BE2C (cell line): ENCODE measurements around the gene HES7.

ENCODE experiments used
- DNase-seq: peaks from one replicate; pipeline ENCODE4 v3.0.0-alpha.2; 2020
- H3K27me3 ChIP-seq: fragments of 250-450 bp; sonication (Bioruptor Pico); 2 replicates; pipeline ENCODE4 v1.5.1; 2020; ENCODE audit warnings: mild to moderate bottlenecking
- H3K36me3 ChIP-seq: fragments of 250-450 bp; sonication (Bioruptor Pico); 2 replicates; pipeline ENCODE4 v1.5.1; 2020; ENCODE audit warnings: mild to moderate bottlenecking
- H3K4me1 ChIP-seq: fragments of 250-450 bp; sonication (Bioruptor Pico); 2 replicates; pipeline ENCODE4 v1.5.1; 2020
- H3K4me3 ChIP-seq: 2 replicates; pipeline ENCODE4 v1.5.1; 2011; ENCODE audit warnings: low read depth, low read length
- H3K9me3 ChIP-seq: fragments of 250-450 bp; sonication (Bioruptor Pico); 2 replicates; pipeline ENCODE4 v1.5.1; 2020
- TF ChIP-seq, protein P1 (sequence below): IDR thresholded peaks from 2 replicates; pipeline ENCODE4 v1.5.1; 2012; ENCODE audit warnings: mild to moderate bottlenecking, low read depth, low read length

Gene HES7

DNA sequence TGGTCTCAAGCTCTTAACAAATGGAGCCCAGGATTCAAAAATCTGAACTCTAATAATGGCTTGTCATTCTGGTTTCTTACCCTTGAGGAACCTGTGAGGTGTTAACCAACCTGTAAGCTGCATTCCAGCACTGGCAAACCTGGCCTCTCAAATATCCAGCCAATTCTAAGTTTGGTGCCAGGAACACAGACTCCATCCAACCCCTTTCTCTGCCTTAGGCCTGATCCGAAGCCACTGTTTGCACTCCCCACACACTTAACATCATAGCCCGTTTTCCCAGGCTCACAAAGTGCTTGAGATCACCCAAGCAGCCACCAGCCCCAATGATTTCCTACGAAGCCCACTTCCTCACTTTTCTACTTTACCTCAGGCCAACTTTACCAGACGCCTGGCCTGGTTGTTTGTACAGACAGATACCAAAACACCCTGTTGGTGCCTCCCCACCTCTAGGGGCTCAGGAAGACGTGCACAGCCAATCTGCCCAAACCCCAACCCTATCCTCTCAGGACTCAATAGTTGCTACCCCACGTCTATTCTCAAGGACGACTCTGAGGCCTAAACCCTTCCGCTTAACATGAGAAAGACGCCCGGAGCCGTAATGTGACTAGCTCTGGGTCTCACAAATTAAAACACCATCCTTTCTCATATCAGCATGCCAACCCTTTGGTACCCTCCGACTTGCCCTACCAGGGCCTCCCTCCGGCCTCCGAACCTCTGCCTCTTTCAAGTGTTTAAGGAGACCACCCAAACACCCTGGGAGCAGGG is 31.5 kb upstream of the HES7 start:
- Histone ChIP-seq H3K9me3 (no peaks in the 10 kb centered on the region), H3K27me3 (no peaks in the 10 kb centered on the region), H3K36me3 (peaks cover 6% of the 10 kb centered on the region; the same call in 1 of the 2 replicates), H3K4me3 (peak overlapping the region; percentile 61), H3K4me1 (peaks cover 9% of the 10 kb centered on the region; the same call in 1 of the 2 replicates)
- DNase-seq, result no peak
- TF ChIP-seq, protein P1, sequence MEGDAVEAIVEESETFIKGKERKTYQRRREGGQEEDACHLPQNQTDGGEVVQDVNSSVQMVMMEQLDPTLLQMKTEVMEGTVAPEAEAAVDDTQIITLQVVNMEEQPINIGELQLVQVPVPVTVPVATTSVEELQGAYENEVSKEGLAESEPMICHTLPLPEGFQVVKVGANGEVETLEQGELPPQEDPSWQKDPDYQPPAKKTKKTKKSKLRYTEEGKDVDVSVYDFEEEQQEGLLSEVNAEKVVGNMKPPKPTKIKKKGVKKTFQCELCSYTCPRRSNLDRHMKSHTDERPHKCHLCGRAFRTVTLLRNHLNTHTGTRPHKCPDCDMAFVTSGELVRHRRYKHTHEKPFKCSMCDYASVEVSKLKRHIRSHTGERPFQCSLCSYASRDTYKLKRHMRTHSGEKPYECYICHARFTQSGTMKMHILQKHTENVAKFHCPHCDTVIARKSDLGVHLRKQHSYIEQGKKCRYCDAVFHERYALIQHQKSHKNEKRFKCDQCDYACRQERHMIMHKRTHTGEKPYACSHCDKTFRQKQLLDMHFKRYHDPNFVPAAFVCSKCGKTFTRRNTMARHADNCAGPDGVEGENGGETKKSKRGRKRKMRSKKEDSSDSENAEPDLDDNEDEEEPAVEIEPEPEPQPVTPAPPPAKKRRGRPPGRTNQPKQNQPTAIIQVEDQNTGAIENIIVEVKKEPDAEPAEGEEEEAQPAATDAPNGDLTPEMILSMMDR, result no peak

DNA sequence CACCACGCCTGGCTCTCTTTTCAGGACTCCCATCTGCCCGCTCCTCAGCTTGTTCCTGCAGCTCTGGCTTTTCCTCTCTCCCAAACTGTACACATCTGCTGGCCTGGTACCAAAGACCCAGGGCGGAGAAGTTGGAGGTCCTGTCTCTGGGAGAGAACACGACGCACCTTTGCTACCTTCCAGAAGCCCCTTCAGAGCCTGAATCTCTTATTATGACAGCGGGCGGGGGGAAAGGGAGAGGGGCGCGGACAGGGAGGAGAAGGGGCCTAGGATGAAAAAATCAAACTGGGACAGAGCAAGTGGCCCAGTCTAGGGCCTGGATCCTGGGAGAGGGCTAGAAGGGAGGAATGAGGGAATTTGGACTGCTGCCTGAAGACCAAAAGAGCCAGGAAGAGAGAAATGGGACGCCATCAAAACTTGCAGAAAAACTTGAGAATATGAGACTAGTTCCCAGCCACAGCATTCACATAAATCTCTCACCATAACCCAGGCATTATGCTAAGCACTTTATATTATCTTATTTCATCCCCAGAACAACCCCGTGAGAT is 30.8 kb upstream of the HES7 start:
- peaks cover 9% of the 10 kb centered on the region; the same call in 1 of the 2 replicates for H3K4me1 ChIP-seq
- H3K9me3 ChIP-seq, result no peaks in the 10 kb centered on the region

DNA sequence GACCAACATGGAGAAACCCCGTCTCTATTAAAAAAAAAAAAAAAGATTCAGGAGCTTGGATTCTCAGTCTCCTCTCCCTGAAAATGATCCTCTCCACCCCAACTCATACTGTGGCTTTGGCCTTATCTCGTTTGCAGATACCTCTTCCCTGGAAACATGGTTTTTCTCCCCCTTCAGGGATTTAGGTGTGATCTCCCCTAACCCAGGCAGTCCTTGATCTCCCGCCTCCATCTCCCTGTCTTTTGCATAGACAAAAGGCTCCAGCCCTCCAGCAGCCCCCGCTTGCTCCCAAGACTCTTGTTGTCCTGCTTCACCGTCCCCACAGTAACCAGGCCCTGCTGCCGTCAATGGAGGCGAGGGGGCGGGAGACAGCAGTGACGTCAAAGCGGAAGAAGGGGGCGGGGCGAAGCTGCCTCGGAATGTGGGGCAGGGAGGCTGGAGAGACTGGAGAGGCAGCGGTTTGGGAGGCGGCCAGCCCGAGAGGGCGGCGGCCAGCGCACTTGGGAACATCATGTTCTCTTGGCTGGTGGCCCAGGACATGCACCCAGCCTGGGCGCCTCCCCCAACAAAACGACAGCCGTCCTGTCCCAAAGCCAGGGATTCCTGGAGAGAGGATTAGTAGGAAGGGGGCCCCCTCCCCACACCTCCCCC is 30.2 kb upstream of the HES7 start:
- Histone ChIP-seq H3K9me3 (no peaks in the 10 kb centered on the region), H3K4me1 (peaks cover 9% of the 10 kb centered on the region; the same call in 1 of the 2 replicates), H3K4me3 (peak overlapping the region; percentile 11; the same call in 1 of the 2 replicates), H3K27me3 (no peaks in the 10 kb centered on the region), H3K36me3 (peaks cover 9% of the 10 kb centered on the region)
- TF ChIP-seq, protein P1, result no peak
- peak; percentile 86 for DNase-seq

More for the DNA sequence above, 30.8 kb upstream of the HES7 start:
- TF ChIP-seq, protein P1, result no peak
- Histone ChIP-seq H3K27me3 (no peaks in the 10 kb centered on the region), H3K36me3 (peaks cover 9% of the 10 kb centered on the region), H3K4me3 (peak overlapping the region; percentile 11; the same call in 1 of the 2 replicates)
- DNase-seq, result no peak

DNA sequence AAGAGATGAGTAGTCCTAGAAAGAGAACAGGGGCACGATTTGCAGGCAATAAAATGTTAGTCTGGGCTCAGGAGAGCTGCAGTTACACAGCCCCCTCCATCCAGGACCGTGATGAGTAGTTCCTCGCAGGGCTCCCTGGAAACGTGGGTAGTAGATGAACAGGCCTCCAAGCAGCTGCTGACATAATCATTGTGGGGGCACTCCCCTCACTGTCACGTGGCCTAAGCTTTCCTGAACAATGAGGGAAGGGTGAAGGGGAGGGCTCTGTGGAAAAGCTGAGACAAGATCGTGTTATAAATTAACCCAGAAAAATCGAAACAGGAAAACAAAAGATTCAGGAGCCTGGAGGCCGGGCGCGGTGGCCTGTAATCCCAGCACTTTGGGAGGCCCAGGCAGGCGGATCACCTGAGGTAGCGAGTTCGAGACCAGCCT is 29.6 kb upstream of the HES7 start:
- Histone ChIP-seq H3K9me3 (no peaks in the 10 kb centered on the region), H3K27me3 (no peaks in the 10 kb centered on the region), H3K36me3 (peaks cover 11% of the 10 kb centered on the region), H3K4me3 (no peak overlapping the region), H3K4me1 (peaks cover 9% of the 10 kb centered on the region; the same call in 1 of the 2 replicates)
- DNase-seq, result no peak
- TF ChIP-seq, protein P1, result no peak

DNA sequence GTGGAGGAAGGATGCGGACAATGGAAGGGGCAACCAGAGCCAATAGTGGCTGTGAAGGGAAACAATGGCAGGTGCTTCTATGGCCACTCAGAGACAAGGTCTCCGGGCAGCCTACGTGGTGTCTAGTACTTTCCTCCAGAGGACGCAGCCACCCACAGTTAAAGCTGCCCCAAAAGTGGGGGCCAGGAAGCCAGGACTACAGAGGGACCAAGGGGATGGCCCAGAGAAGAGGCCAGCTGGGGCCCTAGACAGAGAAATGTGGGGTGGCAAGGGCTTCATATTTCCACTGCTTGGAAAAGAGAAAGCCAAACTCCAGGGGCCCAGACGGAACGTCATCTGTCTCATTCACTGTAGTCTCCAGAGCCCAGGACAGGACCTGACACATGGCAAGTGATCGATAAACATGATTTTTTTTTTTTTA is 29.1 kb upstream of the HES7 start:
- H3K27me3 ChIP-seq, result no peaks in the 10 kb centered on the region
- H3K4me3 ChIP-seq, result no peak overlapping the region
- peaks cover 15% of the 10 kb centered on the region for H3K36me3 ChIP-seq
- no peaks in the 10 kb centered on the region for H3K9me3 ChIP-seq
- H3K4me1 ChIP-seq, result peaks cover 9% of the 10 kb centered on the region; the same call in 1 of the 2 replicates
- TF ChIP-seq, protein P1, result no peak
- DNase-seq, result no peak
